ENCODE results near the gene EWSR1.

DNA sequence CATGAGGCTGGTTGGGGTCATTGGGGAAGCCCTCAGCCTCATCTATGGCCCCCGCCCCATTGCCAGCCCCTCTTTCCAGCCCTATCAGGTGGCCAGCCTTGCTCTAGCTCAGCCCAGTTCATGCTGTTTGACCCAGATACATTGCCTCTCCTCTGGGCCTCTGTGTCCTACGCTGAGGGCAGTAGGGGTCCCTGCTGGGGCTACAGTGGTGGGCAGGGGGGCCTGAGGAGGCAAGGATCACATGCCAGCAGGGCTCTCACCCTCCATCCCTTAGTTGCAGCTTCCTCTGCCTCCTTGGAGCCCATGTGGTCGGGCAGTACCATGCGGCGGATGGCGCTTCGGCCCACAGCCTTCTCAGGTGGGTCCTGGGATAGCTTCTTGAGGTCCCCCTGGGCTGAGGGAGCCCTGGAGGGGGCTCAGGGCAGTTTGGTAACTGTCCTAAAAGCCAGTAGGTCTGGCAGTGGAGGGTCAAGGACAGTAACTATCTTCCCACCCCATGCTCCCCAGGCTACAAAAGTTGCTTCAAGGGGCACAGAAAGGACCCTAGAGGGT is 43.1 kb upstream of the EWSR1 start:
- no peak for TF ChIP-seq ZBTB7A (IDR thresholded peaks at IDR 0.05; ENCODE audit: low read depth)
- no peak for TF ChIP-seq CREB1 (IDR thresholded peaks at IDR 0.05; ENCODE audit: low read depth)
- TF ChIP-seq, protein P1, sequence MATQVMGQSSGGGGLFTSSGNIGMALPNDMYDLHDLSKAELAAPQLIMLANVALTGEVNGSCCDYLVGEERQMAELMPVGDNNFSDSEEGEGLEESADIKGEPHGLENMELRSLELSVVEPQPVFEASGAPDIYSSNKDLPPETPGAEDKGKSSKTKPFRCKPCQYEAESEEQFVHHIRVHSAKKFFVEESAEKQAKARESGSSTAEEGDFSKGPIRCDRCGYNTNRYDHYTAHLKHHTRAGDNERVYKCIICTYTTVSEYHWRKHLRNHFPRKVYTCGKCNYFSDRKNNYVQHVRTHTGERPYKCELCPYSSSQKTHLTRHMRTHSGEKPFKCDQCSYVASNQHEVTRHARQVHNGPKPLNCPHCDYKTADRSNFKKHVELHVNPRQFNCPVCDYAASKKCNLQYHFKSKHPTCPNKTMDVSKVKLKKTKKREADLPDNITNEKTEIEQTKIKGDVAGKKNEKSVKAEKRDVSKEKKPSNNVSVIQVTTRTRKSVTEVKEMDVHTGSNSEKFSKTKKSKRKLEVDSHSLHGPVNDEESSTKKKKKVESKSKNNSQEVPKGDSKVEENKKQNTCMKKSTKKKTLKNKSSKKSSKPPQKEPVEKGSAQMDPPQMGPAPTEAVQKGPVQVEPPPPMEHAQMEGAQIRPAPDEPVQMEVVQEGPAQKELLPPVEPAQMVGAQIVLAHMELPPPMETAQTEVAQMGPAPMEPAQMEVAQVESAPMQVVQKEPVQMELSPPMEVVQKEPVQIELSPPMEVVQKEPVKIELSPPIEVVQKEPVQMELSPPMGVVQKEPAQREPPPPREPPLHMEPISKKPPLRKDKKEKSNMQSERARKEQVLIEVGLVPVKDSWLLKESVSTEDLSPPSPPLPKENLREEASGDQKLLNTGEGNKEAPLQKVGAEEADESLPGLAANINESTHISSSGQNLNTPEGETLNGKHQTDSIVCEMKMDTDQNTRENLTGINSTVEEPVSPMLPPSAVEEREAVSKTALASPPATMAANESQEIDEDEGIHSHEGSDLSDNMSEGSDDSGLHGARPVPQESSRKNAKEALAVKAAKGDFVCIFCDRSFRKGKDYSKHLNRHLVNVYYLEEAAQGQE (IDR thresholded peaks at IDR 0.05; ENCODE audit: low read depth) = no peak
